GM21825 (cell line): ENCODE measurements around the gene DMWD.

Source experiments
- ATAC-seq: cut with Tn5 transposase; IDR thresholded peaks from one replicate; pipeline ENCODE4 v1.9.1; 2021; ENCODE audit warnings: mild to moderate bottlenecking, moderate library complexity; ENCODE audit not compliant: unreplicated experiment

The DMWD gene, protein sequence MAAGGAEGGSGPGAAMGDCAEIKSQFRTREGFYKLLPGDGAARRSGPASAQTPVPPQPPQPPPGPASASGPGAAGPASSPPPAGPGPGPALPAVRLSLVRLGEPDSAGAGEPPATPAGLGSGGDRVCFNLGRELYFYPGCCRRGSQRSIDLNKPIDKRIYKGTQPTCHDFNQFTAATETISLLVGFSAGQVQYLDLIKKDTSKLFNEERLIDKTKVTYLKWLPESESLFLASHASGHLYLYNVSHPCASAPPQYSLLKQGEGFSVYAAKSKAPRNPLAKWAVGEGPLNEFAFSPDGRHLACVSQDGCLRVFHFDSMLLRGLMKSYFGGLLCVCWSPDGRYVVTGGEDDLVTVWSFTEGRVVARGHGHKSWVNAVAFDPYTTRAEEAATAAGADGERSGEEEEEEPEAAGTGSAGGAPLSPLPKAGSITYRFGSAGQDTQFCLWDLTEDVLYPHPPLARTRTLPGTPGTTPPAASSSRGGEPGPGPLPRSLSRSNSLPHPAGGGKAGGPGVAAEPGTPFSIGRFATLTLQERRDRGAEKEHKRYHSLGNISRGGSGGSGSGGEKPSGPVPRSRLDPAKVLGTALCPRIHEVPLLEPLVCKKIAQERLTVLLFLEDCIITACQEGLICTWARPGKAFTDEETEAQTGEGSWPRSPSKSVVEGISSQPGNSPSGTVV

DNA sequence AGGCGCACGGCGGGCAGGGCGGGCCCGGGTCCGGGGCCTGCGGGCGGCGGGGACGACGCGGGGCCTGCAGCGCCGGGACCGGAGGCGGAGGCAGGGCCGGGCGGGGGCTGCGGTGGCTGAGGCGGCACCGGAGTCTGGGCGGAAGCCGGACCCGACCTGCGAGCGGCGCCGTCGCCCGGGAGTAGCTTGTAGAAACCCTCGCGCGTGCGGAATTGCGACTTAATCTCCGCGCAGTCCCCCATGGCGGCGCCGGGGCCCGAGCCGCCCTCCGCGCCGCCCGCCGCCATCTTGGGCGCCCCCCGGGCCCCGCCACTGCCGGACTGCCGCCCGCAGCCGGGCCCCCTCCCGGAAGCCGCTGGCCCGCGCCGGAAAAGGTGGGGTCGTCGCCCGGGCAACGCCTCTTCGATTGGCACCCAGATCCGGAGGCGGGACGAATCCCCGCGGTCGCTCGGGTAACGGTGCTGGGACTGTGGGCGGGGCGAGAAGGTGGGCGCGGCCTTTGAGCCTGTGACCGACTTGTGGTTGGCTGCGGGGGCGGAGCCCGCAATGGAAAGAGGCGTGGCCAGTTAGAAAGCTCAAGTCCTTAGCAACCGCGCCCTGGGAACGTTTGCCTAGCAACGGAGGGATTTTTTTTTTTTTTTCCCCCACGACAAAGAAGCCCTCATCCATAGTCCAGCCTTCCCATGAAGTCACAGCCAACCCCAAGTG is at the start of gene DMWD:
TSS of gene DMWD (minus strand) at position 376 of the 708 bp plus-strand sequence. CDS start at position 287, 89 bp downstream.
- ATAC-seq: peak; percentile 84

DNA sequence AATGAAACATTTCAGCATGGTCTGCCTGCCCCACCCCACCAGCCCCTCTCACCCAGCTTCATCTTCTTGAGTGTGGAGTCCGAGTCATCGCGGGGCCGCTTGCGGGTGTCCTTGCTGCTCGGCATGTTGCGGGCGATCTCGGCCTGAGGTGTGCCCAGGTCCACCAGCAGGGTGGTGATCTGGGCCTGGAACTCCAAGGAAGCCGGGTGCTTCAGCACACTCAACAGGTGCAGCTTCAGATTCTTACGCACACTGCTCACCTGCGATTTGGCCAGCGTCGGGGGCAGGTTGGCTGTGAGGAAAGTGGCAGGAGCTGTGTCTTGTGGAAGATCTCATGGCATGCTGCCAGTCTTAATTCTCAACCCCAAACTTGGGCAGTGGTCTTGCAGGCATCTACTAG is 49.6 kb upstream of the DMWD start:
- no peak for ATAC-seq

DNA sequence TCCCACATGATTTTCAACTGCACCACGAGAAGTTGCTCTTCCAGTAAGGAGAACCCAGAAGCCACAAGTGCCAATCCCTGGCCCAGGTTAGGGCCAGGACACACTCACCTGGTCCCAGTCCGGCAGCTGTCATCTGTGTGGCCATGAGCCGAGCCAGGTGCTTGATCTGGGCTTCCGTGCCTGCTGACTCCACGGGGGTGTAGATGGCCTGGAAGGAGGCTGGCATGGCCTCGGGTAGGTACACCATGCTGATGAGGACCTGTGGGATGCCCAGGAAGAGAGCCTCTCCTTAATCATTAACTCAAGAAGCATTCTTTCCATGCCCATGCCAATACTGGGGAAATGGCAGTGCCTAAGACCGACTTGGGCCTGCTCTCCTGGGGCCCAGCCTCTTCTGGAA is 42.3 kb upstream of the DMWD start:
- no peak for ATAC-seq

DNA sequence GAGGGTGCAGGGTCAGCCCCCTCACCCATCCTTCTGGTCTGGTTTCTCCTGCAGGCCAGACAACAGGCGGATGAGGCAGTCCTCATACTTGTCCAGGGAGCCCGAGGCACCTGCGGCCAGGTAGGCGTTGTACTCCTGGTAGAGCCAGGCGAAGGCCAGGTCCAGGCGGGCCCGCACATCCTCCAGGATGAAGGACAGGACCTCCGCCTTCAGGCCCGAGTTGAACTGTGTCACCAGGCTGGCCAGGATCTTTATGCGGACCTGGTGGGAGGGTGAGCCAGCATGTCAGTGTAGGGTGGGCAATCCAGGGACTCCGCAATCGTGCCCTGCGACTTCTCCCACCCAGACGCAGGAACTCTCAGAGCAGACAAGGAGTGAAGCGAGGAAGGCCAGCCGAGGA is 36.3 kb upstream of the DMWD start:
- ATAC-seq: no peak

DNA sequence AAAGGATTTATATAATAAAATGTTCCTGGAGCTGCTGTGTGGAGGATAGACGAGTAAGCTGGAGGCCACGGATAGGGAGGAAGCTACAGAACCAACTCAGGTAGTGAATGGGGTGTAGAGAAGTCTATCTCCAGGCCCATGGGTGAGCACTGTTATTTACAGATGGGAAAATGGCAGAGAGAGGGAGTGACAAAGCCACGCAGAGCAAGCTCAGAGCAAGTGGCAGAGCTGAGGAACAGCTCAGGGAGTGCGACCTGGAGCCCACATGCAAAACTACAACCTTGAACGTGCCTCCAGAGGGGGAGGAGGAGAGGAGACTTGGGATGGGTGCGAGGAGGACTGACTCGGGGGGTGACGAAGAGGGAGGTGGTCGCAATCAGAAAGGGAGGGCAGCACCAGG is 35.9 kb upstream of the DMWD start:
- no peak for ATAC-seq

DNA sequence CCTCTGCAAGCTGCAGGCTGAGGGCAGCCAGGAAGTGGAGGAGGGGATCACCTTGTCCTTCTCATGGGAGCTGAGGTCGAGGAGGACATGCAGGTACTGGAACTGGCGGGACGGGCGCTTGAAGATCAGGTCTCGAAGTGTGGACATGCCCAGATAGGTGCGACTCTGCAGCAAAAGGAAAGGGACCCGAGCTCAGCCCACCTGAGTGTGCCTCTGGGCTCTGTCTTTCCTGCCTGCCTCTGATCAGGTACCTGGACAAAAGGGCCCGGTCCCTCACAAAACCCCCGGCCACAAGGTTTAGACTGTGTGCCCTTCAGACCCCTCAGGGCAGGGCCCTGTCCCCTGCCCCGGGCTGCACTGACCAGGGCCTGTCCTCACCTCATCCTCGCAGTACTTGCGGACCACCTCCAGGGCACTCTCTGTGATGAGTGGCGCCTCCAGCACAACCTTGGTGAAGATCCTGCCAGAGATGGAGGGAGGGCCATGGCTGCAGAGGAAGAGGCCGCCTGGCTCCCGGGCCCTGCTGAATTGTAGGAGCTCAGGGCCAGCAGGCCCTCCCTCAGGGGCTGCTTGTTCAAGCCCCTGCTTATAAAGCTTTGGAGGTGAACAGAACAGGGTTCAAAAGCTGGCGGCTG is 34.9 kb upstream of the DMWD start:
- ATAC-seq: no peak

DNA sequence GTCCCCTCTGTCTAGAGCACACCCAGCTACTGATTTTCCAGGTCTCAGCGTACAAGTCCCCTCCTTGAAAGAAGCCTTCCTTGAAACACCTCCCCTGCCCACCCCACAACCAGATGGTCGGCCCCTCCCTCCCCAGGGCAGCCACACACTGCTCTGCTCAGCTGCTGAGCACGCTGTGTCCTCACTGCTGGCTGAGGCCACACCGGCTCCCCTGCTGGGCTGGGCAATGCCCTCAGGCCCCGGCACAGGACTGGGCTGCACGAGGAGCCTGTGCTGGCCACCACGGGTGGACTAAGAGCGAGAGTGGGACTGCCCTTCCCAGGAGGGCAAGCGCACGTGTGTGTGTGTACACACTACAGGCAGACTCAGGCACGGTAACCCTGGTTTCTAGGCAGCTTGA is 34.3 kb upstream of the DMWD start:
- no peak for ATAC-seq

DNA sequence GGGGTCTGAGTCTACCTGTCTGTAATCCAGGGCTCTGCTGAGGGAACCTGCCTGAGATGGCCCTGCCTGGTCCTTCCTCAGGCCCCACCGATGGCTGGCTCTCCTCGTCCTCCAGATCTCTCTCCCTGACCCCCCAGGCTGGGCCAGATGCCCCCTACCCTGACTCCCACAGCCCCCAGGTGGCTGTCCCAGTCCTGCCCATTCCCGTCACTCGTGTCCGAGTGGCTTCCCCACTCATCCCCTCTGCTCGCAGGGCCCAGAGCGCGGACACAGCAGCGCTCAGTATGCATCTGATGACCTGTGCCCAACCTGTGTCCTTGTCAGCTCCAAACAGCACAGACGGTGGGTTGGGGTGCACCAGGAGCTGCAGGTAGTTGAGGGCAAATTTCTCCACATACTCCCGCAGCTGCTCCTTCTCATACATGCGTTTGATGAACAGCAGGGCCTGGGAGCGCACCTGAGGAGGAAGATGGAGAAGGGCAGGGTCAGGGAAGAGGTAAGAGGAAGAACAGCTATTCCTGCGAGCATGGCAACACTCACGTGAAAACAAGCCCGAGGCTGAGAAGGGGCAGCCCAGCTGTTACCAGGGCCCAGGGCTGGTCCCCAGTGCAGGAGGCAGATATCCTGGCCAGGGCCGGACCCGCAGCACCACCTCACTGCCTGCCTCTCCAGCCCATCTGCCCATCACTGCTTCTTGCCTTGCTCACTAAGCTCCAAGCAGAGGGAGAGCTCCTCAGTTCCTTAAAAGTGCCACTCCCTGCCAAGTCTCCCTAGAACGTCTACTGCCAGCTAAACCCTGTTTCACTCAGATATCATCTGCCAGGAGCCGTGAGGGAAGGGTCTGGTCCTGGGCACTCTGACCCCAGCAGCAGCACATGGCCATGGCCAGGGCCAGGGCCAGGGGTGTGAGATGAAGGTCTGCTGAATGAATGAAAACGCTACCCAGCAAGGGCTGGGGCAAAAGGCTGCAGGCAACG is 33.6 kb upstream of the DMWD start:
- ATAC-seq: no peak

DNA sequence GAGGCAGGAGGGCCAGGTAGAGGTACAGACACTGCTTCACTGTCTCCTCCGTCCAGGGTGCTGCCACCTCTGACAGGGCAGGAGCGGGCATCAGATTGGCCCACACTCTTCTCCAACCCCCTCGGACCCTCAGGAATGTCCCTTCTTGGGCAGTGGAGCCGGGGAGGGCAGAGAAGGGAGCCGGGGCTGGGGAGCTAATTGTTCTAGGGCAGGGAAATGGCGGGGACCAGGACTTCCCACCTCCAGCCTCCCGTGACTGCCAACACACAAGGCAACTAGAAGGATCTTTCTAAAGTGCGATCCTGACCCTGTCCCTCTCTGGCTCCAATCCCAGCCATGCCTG is 32.6 kb upstream of the DMWD start:
- no peak for ATAC-seq

DNA sequence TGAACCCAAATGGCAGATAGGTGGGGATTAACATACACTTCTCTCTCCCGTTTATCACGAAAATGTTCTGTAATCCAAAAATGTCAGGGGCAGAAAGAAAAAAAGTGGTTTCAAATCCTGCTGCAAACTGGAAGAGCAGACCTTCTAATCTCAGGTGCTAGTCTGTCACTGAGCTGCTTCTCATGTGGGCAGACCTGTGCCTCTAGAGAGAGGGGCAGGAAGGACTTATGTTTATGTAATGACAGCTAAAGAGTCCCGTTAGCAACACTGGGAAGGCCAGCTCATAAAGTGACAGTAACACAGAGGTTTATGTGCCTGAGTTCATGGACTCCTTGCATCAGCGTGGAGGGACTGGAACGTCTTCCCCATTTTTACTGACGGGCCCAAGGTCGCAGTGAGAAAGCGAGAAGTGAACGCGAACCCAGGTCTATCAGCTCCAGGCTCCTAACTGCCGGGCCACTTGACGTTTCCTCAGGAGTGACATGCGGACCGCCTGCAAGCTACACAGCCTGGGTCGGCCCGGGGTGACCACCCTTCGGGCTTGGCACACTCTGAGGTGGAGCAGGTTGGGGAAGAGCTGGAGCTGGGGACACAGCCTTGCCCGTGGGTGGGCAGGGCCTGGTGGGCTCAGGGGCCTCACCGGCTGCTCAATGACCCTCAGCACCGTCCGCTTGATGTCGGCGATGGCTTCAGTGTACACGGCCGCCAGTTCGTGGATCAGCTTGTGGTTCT is 32.1 kb upstream of the DMWD start:
- no peak for ATAC-seq

DNA sequence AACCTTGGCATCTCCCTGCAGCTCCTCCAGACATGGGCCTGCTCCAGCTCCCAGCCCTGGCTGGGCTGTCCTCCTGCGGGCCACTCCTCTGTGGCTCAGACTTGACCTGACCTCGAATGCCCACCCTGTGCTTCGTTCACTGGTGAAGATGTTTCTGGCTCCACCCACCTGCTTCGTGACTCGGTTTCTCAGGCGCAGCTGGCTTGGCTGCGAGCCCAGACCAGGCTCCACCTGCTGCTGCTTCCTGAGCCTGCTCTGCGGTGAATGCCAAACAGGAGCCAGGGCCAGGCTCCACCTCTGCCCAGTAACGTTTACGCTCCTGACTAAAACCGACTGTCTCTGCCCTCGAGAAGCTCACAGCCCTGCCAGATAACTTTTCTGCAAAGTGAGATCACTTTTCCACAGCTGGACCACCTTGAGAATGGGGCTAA is 31.4 kb upstream of the DMWD start:
- ATAC-seq: no peak

DNA sequence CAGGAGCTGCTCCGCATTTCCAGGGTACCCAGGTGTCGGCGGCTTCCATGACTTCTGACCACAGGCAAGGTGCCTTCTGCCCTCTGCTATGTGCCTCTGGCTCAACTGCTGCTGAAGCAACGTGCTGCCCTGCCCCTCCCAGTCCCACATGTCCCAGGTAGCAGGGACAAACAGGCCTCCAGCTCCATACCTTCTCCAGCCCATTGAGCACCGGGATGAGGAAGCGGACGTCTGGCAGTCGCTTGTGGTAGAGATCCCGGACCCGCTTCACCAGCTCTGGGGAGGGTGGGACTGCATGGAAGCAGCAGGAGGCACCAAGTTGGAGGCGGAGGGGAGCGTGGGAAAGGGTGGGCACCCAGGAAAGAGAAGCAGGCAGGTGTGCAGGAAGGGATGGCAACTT is 30.5 kb upstream of the DMWD start:
- ATAC-seq: no peak

DNA sequence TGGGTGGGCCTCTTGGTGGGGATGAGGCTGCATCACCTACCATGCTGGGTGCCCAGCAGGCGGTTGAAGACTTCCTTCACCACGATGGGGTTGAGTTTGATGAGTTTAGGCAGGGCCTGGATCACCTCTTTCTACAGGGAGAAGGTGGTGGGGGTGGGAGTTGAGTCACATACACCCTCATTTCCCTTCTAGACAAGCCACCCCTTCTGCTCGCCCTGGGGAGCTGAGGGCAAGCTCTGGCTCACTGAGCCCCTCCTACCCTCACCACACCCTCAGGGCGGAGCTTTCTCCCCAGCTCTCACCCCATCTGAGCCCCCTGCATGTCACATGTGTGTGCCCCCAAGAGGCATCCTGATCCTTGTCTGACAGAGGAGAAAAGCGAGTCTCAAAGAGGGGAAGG is 30.1 kb upstream of the DMWD start:
- no peak for ATAC-seq

DNA sequence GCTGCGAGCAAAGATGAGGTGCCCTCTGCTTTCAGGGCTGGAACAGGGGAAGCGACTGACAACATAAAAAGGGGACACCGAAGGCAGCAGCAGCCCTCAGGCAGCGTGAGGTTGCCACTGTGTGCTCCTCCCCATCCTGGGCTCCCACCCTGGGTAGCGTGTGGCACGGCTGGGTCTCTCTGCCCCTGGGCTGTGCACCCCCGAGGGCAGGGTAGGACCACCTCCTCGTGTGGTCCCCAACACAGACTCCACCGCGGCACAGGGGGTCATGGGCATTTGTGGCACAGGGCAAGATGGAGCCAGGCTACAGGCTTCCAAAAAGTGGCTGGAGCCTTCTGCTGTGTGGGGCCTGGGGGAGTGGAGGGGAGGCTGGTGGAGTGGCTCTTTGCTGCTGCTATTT is 28.9 kb upstream of the DMWD start:
- no peak for ATAC-seq

DNA sequence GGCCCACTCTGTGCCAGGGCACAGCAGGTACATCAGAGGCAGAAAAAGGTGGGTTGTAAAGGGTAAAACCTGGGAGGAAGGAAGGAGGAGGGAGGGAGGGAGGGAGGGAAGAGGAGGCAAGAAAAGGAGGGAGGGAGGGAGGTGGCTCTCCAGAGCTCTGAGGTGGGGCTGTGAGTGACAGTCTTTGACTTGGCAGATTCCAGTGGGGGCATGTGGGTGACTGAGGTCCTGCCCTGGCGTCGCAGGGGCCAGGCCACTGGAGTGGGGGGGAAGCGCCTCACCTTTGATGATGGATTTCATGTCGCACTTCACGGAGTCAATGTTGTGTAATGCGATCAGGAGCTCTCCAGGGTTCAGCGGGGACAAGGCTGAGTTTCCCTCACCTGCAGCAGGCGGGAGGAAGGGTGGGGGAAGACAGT is 28.5 kb upstream of the DMWD start:
- no peak for ATAC-seq

DNA sequence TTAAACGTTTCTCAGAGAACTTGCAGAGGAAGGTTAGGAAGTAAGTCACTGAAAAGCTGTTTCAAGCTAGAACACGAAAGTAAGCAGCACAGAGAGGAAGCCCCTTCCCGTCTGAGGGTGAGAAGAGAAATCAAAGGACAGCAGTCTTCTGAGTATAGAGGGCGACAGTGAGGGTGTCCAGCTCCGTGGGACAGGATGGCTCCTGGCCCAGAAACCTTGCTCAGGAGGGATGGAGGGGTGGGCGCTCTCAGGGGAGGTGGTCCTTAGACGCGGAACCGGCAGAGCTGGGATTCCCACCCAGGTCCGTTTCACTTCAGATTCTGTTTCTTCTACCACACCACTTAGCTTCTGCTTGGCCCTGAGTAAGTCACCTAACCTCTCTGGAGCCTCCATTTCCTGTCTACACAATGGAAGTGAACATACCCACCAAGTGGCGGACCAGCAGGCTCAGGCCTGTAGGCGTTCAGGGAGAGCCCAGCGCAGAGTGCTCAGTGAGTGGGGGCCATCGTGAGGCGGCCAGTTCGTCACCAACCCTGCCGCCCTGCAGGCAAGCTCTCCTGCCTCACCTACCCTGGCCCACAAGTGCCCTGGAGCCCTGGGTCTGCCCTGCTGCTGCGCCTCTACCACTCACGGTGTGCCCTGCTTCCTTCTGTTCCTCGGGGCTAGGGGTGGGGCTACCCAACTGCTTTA is 27.9 kb upstream of the DMWD start:
- ATAC-seq: no peak

DNA sequence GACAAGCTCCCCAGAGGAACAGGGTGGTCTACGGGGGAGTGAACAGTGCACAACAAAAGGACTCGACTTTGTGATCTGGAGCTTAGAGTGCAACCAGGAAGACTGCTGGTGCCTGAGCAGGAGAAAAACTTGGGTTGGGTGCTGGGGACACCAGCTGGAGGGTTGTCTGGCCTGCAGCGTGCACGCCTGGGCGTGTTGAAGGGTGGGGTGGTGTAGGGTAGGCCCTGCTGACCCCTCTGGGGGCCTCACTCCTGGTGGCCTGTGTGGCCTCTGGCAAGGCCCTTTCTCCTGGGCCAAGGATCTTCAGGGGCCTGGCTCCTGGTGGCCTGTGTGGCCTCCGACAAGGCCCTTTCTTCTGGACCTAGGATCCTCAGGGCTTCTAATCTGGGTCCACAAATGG is 27.1 kb upstream of the DMWD start:
- ATAC-seq: no peak

DNA sequence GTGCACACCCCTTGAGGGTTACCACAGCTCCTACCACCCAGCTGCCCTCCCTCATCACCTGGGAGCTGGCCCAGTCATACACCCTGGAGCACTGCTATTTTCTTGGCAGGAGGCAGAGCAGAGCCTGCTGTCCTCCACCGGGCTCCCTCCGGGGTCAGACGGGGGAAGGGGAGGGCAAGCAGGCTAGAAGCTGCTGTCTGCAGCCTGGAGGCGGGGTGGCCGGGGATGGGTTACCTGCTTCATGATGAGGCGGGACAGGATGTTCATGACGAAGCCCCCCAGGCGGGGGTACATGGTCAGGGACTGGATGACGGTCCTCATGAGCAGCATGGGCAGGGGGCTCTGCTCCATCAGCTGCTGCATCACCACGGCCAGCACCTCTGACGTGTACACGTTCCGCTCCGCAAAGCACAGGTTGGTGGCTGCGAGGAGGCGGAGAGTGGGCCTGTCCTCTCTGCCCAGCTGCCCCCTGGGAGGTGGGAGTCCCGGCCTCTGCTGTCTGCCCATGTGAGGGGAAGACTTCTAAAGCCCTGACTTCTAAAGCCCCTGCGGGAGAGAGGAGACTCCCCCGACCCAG is 25.2 kb upstream of the DMWD start:
- no peak for ATAC-seq
